CD14-positive monocyte (primary cell): ENCODE measurements around the gene CELF4. TPM values are rescaled to one million over a fixed set of nuclear protein-coding genes. Genes with fewer than 3 reads are reported as not detected.

Source experiments
- DNase-seq, 3 donors: peaks; one replicate each; pipeline ENCODE4 v3.0.0-alpha.2; 2011 to 2022
- H2AFZ ChIP-seq: 2 replicates; pipeline ENCODE4 v1.6.0; 2012; ENCODE audit warnings: mild to moderate bottlenecking, low read depth, low read length, inconsistent platforms; ENCODE audit not compliant: insufficient read depth, poor library complexity, severe bottlenecking
- H3K27ac ChIP-seq, 2 donors: 1 replicate in 1 of 2; 2 replicates in 1 of 2; pipeline ENCODE4 v1.5.1; 2012 to 2013; ENCODE audit warnings: low read length in 2 of 2, control low read depth in 1 of 2, inconsistent platforms in 1 of 2, low read depth in 1 of 2, mild to moderate bottlenecking in 1 of 2
- H3K27me3 ChIP-seq, 2 donors: one replicate each; pipeline versions ENCODE4 v1.6.0 to v1.6.1; 2011 to 2013; ENCODE audit warnings: low read length in 2 of 2; ENCODE audit not compliant: control insufficient read depth in 2 of 2, insufficient read depth in 2 of 2
- H3K36me3 ChIP-seq, 2 donors: replicated peaks in 1 of 2; 1 replicate in 1 of 2; 2 replicates in 1 of 2; pipeline versions ENCODE4 v1.5.1 to v1.6.1; 2012 to 2013; ENCODE audit warnings: low read length in 2 of 2, control low read depth in 1 of 2, inconsistent platforms in 1 of 2, mild to moderate bottlenecking in 1 of 2; ENCODE audit not compliant: insufficient read depth in 2 of 2, control insufficient read depth in 1 of 2
- H3K4me1 ChIP-seq, 2 donors: 1 replicate in 1 of 2; 2 replicates in 1 of 2; pipeline versions ENCODE4 v1.5.1 to v1.6.1; 2012 to 2013; ENCODE audit warnings: low read length in 2 of 2, control low read depth in 1 of 2, inconsistent platforms in 1 of 2, mild to moderate bottlenecking in 1 of 2, moderate library complexity in 1 of 2; ENCODE audit not compliant: insufficient read depth in 2 of 2, control insufficient read depth in 1 of 2
- H3K4me2 ChIP-seq: replicated peaks from 2 replicates; pipeline ENCODE3; 2012; ENCODE audit warnings: low read length, moderate library complexity, mild to moderate bottlenecking; ENCODE audit not compliant: poor library complexity, severe bottlenecking; ENCODE audit errors: extremely low read depth
- H3K4me3 ChIP-seq, 3 experiments: fragments of 200-600 bp in 1 of 3; sonication (generic) in 1 of 3; replicated peaks in 1 of 3; 1 replicate in 2 of 3; 2 replicates in 1 of 3; pipeline ENCODE4 v1.5.1; 2011 to 2013; ENCODE audit warnings: low read length in 3 of 3, mild to moderate bottlenecking in 3 of 3, control low read depth in 2 of 3, low read depth in 2 of 3, inconsistent platforms in 1 of 3, moderate library complexity in 1 of 3
- H3K79me2 ChIP-seq: 2 replicates; pipeline ENCODE4 v1.6.0; 2012; ENCODE audit warnings: mild to moderate bottlenecking, control low read depth, inconsistent platforms, low read length, moderate library complexity; ENCODE audit not compliant: insufficient read depth
- H3K9ac ChIP-seq: 2 replicates; pipeline ENCODE4 v1.6.0; 2017; ENCODE audit warnings: low read length, mild to moderate bottlenecking; ENCODE audit not compliant: insufficient read depth, poor library complexity, severe bottlenecking
- H3K9me3 ChIP-seq, 2 donors: replicated peaks in 1 of 2; 1 replicate in 1 of 2; 2 replicates in 1 of 2; pipeline versions ENCODE4 v1.5.1 to v1.6.1; 2012 to 2013; ENCODE audit warnings: low read length in 2 of 2, control low read depth in 1 of 2; ENCODE audit not compliant: control insufficient read depth in 1 of 2, insufficient read depth in 1 of 2
- H4K20me1 ChIP-seq: 2 replicates; pipeline ENCODE4 v1.6.0; 2012; ENCODE audit warnings: mild to moderate bottlenecking, low read length, control low read depth, moderate library complexity; ENCODE audit not compliant: insufficient read depth
- H3K27ac Mint-ChIP-seq, 7 donors: one replicate each; pipeline ENCODE4 v1.8.0; 2020; ENCODE audit warnings: mild to moderate bottlenecking in 7 of 7, mixed read lengths in 7 of 7, moderate library complexity in 6 of 7, inconsistent platforms in 2 of 7
- H3K27me3 Mint-ChIP-seq, 3 donors: one replicate each; pipeline ENCODE4 v1.8.0; 2021 to 2022; ENCODE audit warnings: low read depth in 3 of 3, mild to moderate bottlenecking in 3 of 3, mixed read lengths in 3 of 3, moderate library complexity in 3 of 3, inconsistent platforms in 1 of 3
- H3K36me3 Mint-ChIP-seq, 2 donors: one replicate each; pipeline ENCODE4 v1.8.0; 2020; ENCODE audit warnings: mixed read lengths in 2 of 2, inconsistent platforms in 1 of 2, mild to moderate bottlenecking in 1 of 2
- H3K4me1 Mint-ChIP-seq: one replicate; pipeline ENCODE4 v1.8.0; 2020; ENCODE audit warnings: mild to moderate bottlenecking, mixed read lengths
- H3K4me3 Mint-ChIP-seq, 2 donors: one replicate each; pipeline ENCODE4 v1.8.0; 2020; ENCODE audit warnings: mild to moderate bottlenecking in 2 of 2, mixed read lengths in 2 of 2, moderate library complexity in 1 of 2
- H3K9me3 Mint-ChIP-seq, 7 donors: one replicate each; pipeline ENCODE4 v1.8.0; 2020 to 2022; ENCODE audit warnings: mixed read lengths in 7 of 7, mild to moderate bottlenecking in 6 of 7, moderate library complexity in 6 of 7, inconsistent platforms in 2 of 7
- WGBS: methylation state at CpG from one replicate; pipeline ENCODE4 v1.1.5; 2013; ENCODE audit warnings: missing lambda C conversion rate; ENCODE audit not compliant: insufficient coverage; 5-methylcytosine and 5-hydroxymethylcytosine counted together
- intact Hi-C, 2 donors: fragments of 100-400 bp; cut with micrococcal nuclease; formaldehyde crosslinking; loops; one replicate each; pipeline versions ENCODE4 v1.15.0 to v1.15.1; 2023
- polyA plus RNA-seq, 3 donors: library from polyadenylated mRNA; depleted of rRNA in 1 of 3; unstranded in 2 of 3; stranded (reverse) in 1 of 3; fragments of 300-500 nt in 2 of 3; fragments of >200 nt in 1 of 3; fragmentation: Illumina TruSeq in 2 of 3; gene quantifications; 1 replicate in 2 of 3; 2 replicates in 1 of 3; pipeline ENCODE4 v1.2.3, GENCODE V29; 2012 to 2021
- TF ChIP-seq, protein P1 (sequence below): fragments of 200-600 bp; IDR thresholded peaks from one replicate; pipeline ENCODE4 v1.8.0; 2022; ENCODE audit warnings: antibody characterized with exemption, mild to moderate bottlenecking

The CELF4 gene
- polyA plus RNA-seq, 3 donors = not detected

DNA sequence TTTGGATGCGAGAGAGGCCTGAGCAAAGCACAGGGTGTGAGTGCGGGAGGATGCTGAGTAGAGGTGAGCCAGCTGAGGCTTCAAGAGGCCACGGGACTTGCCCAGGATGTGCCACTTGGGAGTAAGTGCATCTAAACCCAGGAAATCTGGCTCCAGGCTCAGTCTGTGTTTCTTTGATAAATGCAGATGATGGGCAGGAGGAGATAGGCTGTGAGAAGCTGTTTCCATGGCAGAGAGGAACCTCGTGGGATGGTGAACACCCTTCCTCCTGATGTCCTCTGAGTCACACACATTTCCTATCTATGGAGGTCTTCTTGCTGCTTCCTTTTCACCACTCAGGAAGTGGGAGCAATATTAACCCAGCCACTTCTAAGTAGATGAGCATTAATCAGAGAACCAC lies 38.4 kb upstream of the CELF4 start:
- peaks cover 0 to 3% (median 0%) of the 10 kb centered on the region in 3 donors for H3K27me3 Mint-ChIP-seq
- H3K27ac Mint-ChIP-seq = no peak overlapping the region
- H3K27me3 ChIP-seq = no peaks in the 10 kb centered on the region
- H3K4me1 Mint-ChIP-seq = no peaks in the 10 kb centered on the region
- intact Hi-C loops = no loop called here
- H3K36me3 Mint-ChIP-seq = no peaks in the 10 kb centered on the region
- no peak overlapping the region for H3K4me3 ChIP-seq
- H3K9me3 ChIP-seq = peaks cover 2 to 6% of the 10 kb centered on the region in 2 donors
- H3K36me3 ChIP-seq = no peaks in the 10 kb centered on the region
- H3K4me2 ChIP-seq = no peak overlapping the region
- no peak for DNase-seq
- 90% methylated on average over 3 of the region's 4 CpGs for WGBS
- H3K9me3 Mint-ChIP-seq = peaks cover 4 to 23% (median 7%) of the 10 kb centered on the region in 7 donors
- H3K79me2 ChIP-seq = no peaks in the 10 kb centered on the region
- TF ChIP-seq, protein P1, sequence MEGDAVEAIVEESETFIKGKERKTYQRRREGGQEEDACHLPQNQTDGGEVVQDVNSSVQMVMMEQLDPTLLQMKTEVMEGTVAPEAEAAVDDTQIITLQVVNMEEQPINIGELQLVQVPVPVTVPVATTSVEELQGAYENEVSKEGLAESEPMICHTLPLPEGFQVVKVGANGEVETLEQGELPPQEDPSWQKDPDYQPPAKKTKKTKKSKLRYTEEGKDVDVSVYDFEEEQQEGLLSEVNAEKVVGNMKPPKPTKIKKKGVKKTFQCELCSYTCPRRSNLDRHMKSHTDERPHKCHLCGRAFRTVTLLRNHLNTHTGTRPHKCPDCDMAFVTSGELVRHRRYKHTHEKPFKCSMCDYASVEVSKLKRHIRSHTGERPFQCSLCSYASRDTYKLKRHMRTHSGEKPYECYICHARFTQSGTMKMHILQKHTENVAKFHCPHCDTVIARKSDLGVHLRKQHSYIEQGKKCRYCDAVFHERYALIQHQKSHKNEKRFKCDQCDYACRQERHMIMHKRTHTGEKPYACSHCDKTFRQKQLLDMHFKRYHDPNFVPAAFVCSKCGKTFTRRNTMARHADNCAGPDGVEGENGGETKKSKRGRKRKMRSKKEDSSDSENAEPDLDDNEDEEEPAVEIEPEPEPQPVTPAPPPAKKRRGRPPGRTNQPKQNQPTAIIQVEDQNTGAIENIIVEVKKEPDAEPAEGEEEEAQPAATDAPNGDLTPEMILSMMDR = no peak
- H3K9ac ChIP-seq = no peak overlapping the region
- H2AFZ ChIP-seq = no peak overlapping the region
- no peaks in the 10 kb centered on the region for H3K4me1 ChIP-seq
- H3K4me3 Mint-ChIP-seq = no peak overlapping the region
- no peak overlapping the region for H3K27ac ChIP-seq
- no peaks in the 10 kb centered on the region for H4K20me1 ChIP-seq

GRCh38 chr18:37598966-37599896 lies 33.6 kb upstream of the CELF4 start:
- no peak overlapping the region for H3K4me2 ChIP-seq
- H3K36me3 ChIP-seq = no peaks in the 10 kb centered on the region
- 87% methylated on average over 13 of the region's 19 CpGs for WGBS
- H3K4me1 Mint-ChIP-seq = no peaks in the 10 kb centered on the region
- H3K27me3 ChIP-seq = no peaks in the 10 kb centered on the region
- DNase-seq = no peak
- no peaks in the 10 kb centered on the region for H3K27me3 Mint-ChIP-seq
- H3K36me3 Mint-ChIP-seq = no peaks in the 10 kb centered on the region
- peaks cover 2 to 6% of the 10 kb centered on the region in 2 donors for H3K9me3 ChIP-seq
- no peaks in the 10 kb centered on the region for H3K4me1 ChIP-seq
- H3K9me3 Mint-ChIP-seq = peaks cover 1 to 11% (median 5%) of the 10 kb centered on the region in 7 donors
- intact Hi-C loops = no loop called here
- H3K4me3 ChIP-seq = no peak overlapping the region
- no peak overlapping the region for H2AFZ ChIP-seq
- no peak overlapping the region for H3K4me3 Mint-ChIP-seq
- no peaks in the 10 kb centered on the region for H3K79me2 ChIP-seq
- TF ChIP-seq, protein P1 = no peak
- no peak overlapping the region for H3K27ac ChIP-seq
- no peak overlapping the region for H3K27ac Mint-ChIP-seq
- no peak overlapping the region for H3K9ac ChIP-seq
- no peaks in the 10 kb centered on the region for H4K20me1 ChIP-seq
